Measurements from ENCODE around the gene RTEL1.

The RTEL1 gene

GRCh38 chr20:63707558-63708300 lies 49.6 kb downstream of the RTEL1 start, which contains the start of the genes ARFRP1 and ZGPAT (continued):
- TF ChIP-seq ZNF692 (tag by site-specific recombination; IDR thresholded peaks at IDR 0.05) (peak; percentile 86), BCL11A (tag by site-specific recombination; IDR thresholded peaks at IDR 0.05; ENCODE audit: low read depth) (peak; percentile 84), ZIC2 (tag by site-specific recombination; IDR thresholded peaks at IDR 0.05) (0 out of 2 replicates have a peak, but pooled peaks have one; percentile 10), TSHZ1 (tag by site-specific recombination; IDR thresholded peaks at IDR 0.05; ENCODE audit: borderline replicate concordance) (peak; percentile 41; the same call in 1 of the 2 replicates), SP7 (tag by site-specific recombination; IDR thresholded peaks at IDR 0.05) (peak; percentile 46), ZNF791 (tag by site-specific recombination; IDR thresholded peaks at IDR 0.05) (peak; percentile 16; the same call in 1 of the 2 replicates), ZNF48 (tag by site-specific recombination; IDR thresholded peaks at IDR 0.05) (no peak), INSM2 (tag by site-specific recombination; IDR thresholded peaks at IDR 0.05) (peak; percentile 41; the same call in 1 of the 2 replicates), ZNF707 (tag by site-specific recombination; IDR thresholded peaks at IDR 0.05) (no peak), ZNF558 (tag by site-specific recombination; IDR thresholded peaks at IDR 0.05) (no peak), ZSCAN5A (tag by site-specific recombination; IDR thresholded peaks at IDR 0.05) (0 out of 2 replicates have a peak, but pooled peaks have one; percentile 22), MEIS1 (CRISPR knock-in tag; IDR thresholded peaks at IDR 0.05; ENCODE audit: borderline replicate concordance) (no peak), ZEB2 (tag by site-specific recombination; IDR thresholded peaks at IDR 0.05) (peak; percentile 49; the same call in 1 of the 2 replicates), ZSCAN16 (tag by site-specific recombination; IDR thresholded peaks at IDR 0.05) (0 out of 2 replicates have a peak, but pooled peaks have one; percentile 16), ZBTB6 (tag by site-specific recombination; IDR thresholded peaks at IDR 0.05) (0 out of 2 replicates have a peak, but pooled peaks have one; percentile 19), KLF17 (tag by site-specific recombination; IDR thresholded peaks at IDR 0.05) (peak; percentile 70; the same call in 1 of the 2 replicates), ZNF398 (tag by site-specific recombination; IDR thresholded peaks at IDR 0.05) (peak; percentile 32; the same call in 1 of the 2 replicates), ZNF146 (tag by site-specific recombination; IDR thresholded peaks at IDR 0.05) (no peak), ZNF335 (tag by site-specific recombination; conservative IDR thresholded peaks at IDR 0.05) (peak; percentile 27), IKZF3 (tag by site-specific recombination; IDR thresholded peaks at IDR 0.05) (peak; percentile 21; the same call in 1 of the 2 replicates), BCL11B (tag by site-specific recombination; IDR thresholded peaks at IDR 0.05; ENCODE audit: low read depth) (peak; percentile 91; the same call in 1 of the 2 replicates), ZNF391 (tag by site-specific recombination; IDR thresholded peaks at IDR 0.05; ENCODE audit: borderline replicate concordance, low read depth) (no peak; the same call in 1 of the 2 replicates), KLF1 (tag by site-specific recombination; IDR thresholded peaks at IDR 0.05) (peak; percentile 11; the same call in 1 of the 2 replicates), ZBTB20 (tag by site-specific recombination; IDR thresholded peaks at IDR 0.05) (peak; percentile 46; the same call in 1 of the 2 replicates)

Measured in HEK293 (cell line).